Thyroid gland (tissue), 4 donors: ENCODE measurements around the gene PXT1.
A peak's percentile ranks its signal among the peaks of the same experiment; 100 is the strongest.

ENCODE experiments used
- POLR2A ChIP-seq, 2 donors: fragments of 450-650 bp; IDR thresholded peaks; one replicate each; pipeline ENCODE4 v1.6.1; 2017; ENCODE audit warnings: antibody characterized with exemption in 2 of 2, mild to moderate bottlenecking in 2 of 2, moderate library complexity in 1 of 2
- TF ChIP-seq, protein P1 (sequence below), 6 experiments: fragments of 200-600 bp in 3 of 6; fragments of 450-650 bp in 3 of 6; sonication (generic) in 3 of 6; IDR thresholded peaks; one replicate each; pipeline ENCODE4 v1.5.1; 2016 to 2019; ENCODE audit warnings: antibody characterized with exemption in 6 of 6, mild to moderate bottlenecking in 2 of 6, inconsistent platforms in 1 of 6, moderate library complexity in 1 of 6

DNA sequence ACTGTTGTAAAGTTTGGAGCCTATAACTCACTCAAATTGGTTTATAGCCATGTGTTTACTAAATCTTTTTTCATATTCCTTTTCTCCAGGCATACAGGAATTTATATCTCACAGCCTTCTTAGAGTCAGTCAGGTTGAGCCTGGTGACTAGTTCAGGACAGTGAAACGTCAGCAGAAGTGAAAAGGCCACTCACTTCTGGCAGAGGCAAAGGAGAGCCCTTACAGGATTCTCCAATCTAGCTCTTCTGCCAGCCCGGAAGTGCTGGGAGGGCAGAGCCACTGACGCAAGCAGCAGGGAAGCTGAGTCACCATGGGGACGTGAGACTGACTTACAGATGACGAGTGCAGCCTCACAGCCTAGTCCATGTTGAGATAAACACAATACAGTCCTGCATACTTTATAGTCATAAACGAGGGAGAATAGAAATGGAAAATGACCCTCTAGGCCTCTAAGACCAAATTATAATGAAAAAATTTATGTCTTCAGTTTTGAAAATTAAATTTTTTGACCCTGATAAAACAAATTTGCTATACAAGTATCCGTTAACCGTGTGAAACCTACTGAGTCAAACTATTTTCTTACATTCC is 1.3 kb downstream of the PXT1 start:
- TF ChIP-seq, protein P1, sequence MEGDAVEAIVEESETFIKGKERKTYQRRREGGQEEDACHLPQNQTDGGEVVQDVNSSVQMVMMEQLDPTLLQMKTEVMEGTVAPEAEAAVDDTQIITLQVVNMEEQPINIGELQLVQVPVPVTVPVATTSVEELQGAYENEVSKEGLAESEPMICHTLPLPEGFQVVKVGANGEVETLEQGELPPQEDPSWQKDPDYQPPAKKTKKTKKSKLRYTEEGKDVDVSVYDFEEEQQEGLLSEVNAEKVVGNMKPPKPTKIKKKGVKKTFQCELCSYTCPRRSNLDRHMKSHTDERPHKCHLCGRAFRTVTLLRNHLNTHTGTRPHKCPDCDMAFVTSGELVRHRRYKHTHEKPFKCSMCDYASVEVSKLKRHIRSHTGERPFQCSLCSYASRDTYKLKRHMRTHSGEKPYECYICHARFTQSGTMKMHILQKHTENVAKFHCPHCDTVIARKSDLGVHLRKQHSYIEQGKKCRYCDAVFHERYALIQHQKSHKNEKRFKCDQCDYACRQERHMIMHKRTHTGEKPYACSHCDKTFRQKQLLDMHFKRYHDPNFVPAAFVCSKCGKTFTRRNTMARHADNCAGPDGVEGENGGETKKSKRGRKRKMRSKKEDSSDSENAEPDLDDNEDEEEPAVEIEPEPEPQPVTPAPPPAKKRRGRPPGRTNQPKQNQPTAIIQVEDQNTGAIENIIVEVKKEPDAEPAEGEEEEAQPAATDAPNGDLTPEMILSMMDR (IDR thresholded peaks at IDR 0.05): no peak
- TF ChIP-seq POLR2A (IDR thresholded peaks at IDR 0.05): peak in 1 of 2 donors; percentile 82
